Erythroblast (primary cell): ENCODE results near the gene FNDC3B.

Experiments used
- GATA1 ChIP-seq: IDR thresholded peaks from 2 replicates; pipeline ENCODE4 v1.6.1; 2011; ENCODE audit warnings: low read depth, mild to moderate bottlenecking, control low read depth, low read length, moderate library complexity
- POLR2A ChIP-seq: IDR thresholded peaks from 2 replicates; pipeline ENCODE4 v1.6.1; 2011; ENCODE audit warnings: mild to moderate bottlenecking, low read length

- TF ChIP-seq POLR2A: no peak
- TF ChIP-seq GATA1: no peak
These were observed 70.9 kb downstream of the FNDC3B start for GRCh38 chr3:172110127-172110779.
